OCI-LY3 (cell line): Measurements from ENCODE around the gene CDH23.

Experiments used
- H2AFZ ChIP-seq: fragments of 200-600, 300-600 bp; shearing (Covaris generic); 2 replicates; pipeline ENCODE4 v1.6.0; 2014; ENCODE audit warnings: antibody characterized with exemption, low read depth, low read length
- H3K27ac ChIP-seq: fragments of 200-600, 300-600 bp; sonication (generic); 2 replicates; pipeline ENCODE4 v1.5.1; 2014; ENCODE audit warnings: mild to moderate bottlenecking, low read length, moderate library complexity, mixed read lengths
- H3K27me3 ChIP-seq: fragments of 200-600, 300-600 bp; sonication (generic); 2 replicates; pipeline ENCODE4 v1.6.1; 2014; ENCODE audit warnings: low read depth, low read length, mixed read lengths
- H3K36me3 ChIP-seq: fragments of 200-600, 300-600 bp; sonication (generic); replicated peaks from 2 replicates; pipeline ENCODE3; 2014; ENCODE audit warnings: low read depth, low read length, mixed read lengths
- H3K4me1 ChIP-seq: fragments of 300-600, 200-600 bp; sonication (generic); 2 replicates; pipeline ENCODE4 v1.6.1; 2014; ENCODE audit warnings: low read length, mixed read lengths
- H3K4me2 ChIP-seq: fragments of 200-600, 300-600 bp; sonication (generic); 2 replicates; pipeline ENCODE4 v1.6.1; 2014; ENCODE audit warnings: low read length, mixed read lengths
- H3K4me3 ChIP-seq: fragments of 300-600, 200-600 bp; sonication (generic); 2 replicates; pipeline ENCODE4 v1.5.1; 2014; ENCODE audit warnings: antibody characterized with exemption, mild to moderate bottlenecking, low read length, moderate library complexity
- H3K79me2 ChIP-seq: fragments of 300-600, 200-600 bp; shearing (Covaris generic); 2 replicates; pipeline ENCODE4 v1.6.1; 2014; ENCODE audit warnings: mild to moderate bottlenecking, low read length, mixed read lengths
- H3K9ac ChIP-seq: fragments of 300-600, 200-600 bp; shearing (Covaris generic); 2 replicates; pipeline ENCODE4 v1.6.0; 2014; ENCODE audit warnings: mild to moderate bottlenecking, low read length, moderate library complexity
- H3K9me3 ChIP-seq: fragments of 200-600, 300-600 bp; shearing (Covaris generic); 2 replicates; pipeline ENCODE4 v1.6.1; 2014; ENCODE audit warnings: low read length, mixed read lengths; ENCODE audit not compliant: insufficient read depth
- H4K20me1 ChIP-seq: fragments of 200-600, 300-600 bp; sonication (generic); 2 replicates; pipeline ENCODE4 v1.6.1; 2016; ENCODE audit warnings: low read length, mixed read lengths; ENCODE audit not compliant: insufficient read depth
- CTCF ChIP-seq: fragments of 200-600, 300-600 bp; sonication (generic); IDR thresholded peaks from 2 replicates; pipeline ENCODE4 v1.5.1; 2014; ENCODE audit warnings: antibody characterized with exemption, low read length, low read depth
- EZH2phosphoT487 ChIP-seq: fragments of 200-600 bp; shearing (Covaris generic); IDR thresholded peaks from 2 replicates; pipeline ENCODE4 v1.6.1; 2018; ENCODE audit warnings: antibody characterized with exemption, mixed run types, low read depth

The CDH23 gene

GRCh38 chr10:71611709-71612422, 215.1 kb downstream of the CDH23 start:
- peaks cover 21% of the 10 kb centered on the region; the same call in 1 of the 2 replicates for H3K27me3 ChIP-seq
- no peaks in the 10 kb centered on the region for H3K4me1 ChIP-seq
- no peak overlapping the region for H3K27ac ChIP-seq
- no peaks in the 10 kb centered on the region for H3K36me3 ChIP-seq
- no peaks in the 10 kb centered on the region for H3K9me3 ChIP-seq
- no peak overlapping the region for H3K4me3 ChIP-seq
- no peak overlapping the region for H3K4me2 ChIP-seq
- no peak overlapping the region for H2AFZ ChIP-seq
- no peak overlapping the region for H3K9ac ChIP-seq
- TF ChIP-seq EZH2phosphoT487 = no peak
- TF ChIP-seq CTCF = no peak
- no peaks in the 10 kb centered on the region for H4K20me1 ChIP-seq
- H3K79me2 ChIP-seq = no peaks in the 10 kb centered on the region

DNA sequence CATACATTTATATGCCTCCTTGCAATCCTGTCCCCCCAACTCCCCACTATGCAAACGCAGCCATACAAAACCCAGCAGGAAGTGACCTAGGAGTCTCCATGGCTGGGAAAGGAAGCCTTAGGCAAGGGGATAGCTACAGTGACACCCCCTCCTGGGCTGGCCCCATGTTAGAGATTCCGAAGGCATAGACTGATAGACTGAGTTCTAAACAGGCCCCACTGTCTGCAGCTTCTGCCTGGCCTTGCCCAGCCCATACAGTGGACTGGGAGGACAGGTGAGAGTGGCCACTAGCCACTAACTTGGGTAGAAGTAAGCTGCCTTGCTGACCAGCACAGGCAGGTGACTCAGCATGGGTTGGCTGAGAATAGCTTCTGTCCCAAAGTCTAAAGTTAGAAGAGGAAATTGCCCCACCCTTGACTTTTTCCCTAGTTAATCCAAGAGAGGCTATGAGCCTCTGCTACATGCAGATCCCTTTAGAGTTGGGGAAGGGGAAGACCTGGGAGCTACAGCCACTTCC, 216.6 kb downstream of the CDH23 start:
- Histone ChIP-seq H3K27ac (no peak overlapping the region), H4K20me1 (no peaks in the 10 kb centered on the region), H3K4me2 (no peak overlapping the region), H3K27me3 (peaks cover 23% of the 10 kb centered on the region; the same call in 1 of the 2 replicates), H3K9me3 (no peaks in the 10 kb centered on the region), H3K4me3 (no peak overlapping the region), H3K4me1 (no peaks in the 10 kb centered on the region), H3K79me2 (no peaks in the 10 kb centered on the region), H3K36me3 (no peaks in the 10 kb centered on the region), H2AFZ (no peak overlapping the region), H3K9ac (no peak overlapping the region)
- TF ChIP-seq EZH2phosphoT487 = no peak
- TF ChIP-seq CTCF = no peak

DNA sequence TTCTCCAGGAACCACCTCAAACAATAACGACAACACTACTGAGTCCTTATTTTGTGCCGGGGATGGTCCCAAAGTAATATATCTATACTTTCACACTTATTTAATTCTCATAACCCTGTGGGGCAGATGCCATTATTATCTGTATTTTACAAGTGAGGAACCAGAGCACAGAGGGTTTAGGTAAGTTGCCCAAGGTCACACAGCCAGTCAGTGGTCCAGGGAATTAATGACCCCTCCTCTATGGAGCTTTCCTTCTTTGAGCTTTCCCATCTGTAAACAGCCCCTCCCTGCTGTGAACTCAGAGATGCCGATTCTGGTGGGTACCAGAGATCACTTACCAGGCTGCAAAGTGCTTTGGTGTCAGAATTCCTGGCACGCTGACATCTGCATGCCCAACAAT, 217.2 kb downstream of the CDH23 start:
- H3K27me3 ChIP-seq = peaks cover 23% of the 10 kb centered on the region; the same call in 1 of the 2 replicates
- H3K27ac ChIP-seq = no peak overlapping the region
- TF ChIP-seq EZH2phosphoT487 (no peak), CTCF (no peak)
- H3K9me3 ChIP-seq = no peaks in the 10 kb centered on the region
- H4K20me1 ChIP-seq = no peaks in the 10 kb centered on the region
- no peak overlapping the region for H3K9ac ChIP-seq
- H3K4me2 ChIP-seq = no peak overlapping the region
- no peaks in the 10 kb centered on the region for H3K4me1 ChIP-seq
- no peak overlapping the region for H3K4me3 ChIP-seq
- no peak overlapping the region for H2AFZ ChIP-seq
- H3K79me2 ChIP-seq = no peaks in the 10 kb centered on the region
- H3K36me3 ChIP-seq = no peaks in the 10 kb centered on the region

- no peaks in the 10 kb centered on the region for H3K79me2 ChIP-seq
- no peaks in the 10 kb centered on the region for H3K36me3 ChIP-seq
- no peak overlapping the region for H3K4me2 ChIP-seq
- peaks cover 23% of the 10 kb centered on the region; the same call in 1 of the 2 replicates for H3K27me3 ChIP-seq
- no peak overlapping the region for H3K4me3 ChIP-seq
- no peaks in the 10 kb centered on the region for H3K9me3 ChIP-seq
- no peak overlapping the region for H3K9ac ChIP-seq
- H3K27ac ChIP-seq = no peak overlapping the region
- TF ChIP-seq EZH2phosphoT487 (no peak), CTCF (no peak)
- no peaks in the 10 kb centered on the region for H3K4me1 ChIP-seq
- no peak overlapping the region for H2AFZ ChIP-seq
- H4K20me1 ChIP-seq = no peaks in the 10 kb centered on the region
These were observed 218.2 kb downstream of the CDH23 start for GRCh38 chr10:71614946-71615345.
